ENCODE results near the gene TDRD1. TPM values are rescaled to one million over a fixed set of nuclear protein-coding genes. Genes with fewer than 3 reads are reported as not detected.
A peak's percentile ranks its signal among the peaks of the same experiment; 100 is the strongest.

TDRD1 gene
- total RNA-seq, 1 experiment from 2014 or later = not detected

GRCh38 chr10:114202812-114203211, 23.7 kb downstream of the TDRD1 start:
- Histone ChIP-seq H3K27me3 (peaks cover 10% of the 10 kb centered on the region), H3K9me3 (no peaks in the 10 kb centered on the region), H3K36me3 (no peaks in the 10 kb centered on the region), H3K4me3 (no peak overlapping the region)
- DNase-seq = no peak

GRCh38 chr10:114206902-114207301, 27.7 kb downstream of the TDRD1 start:
- peaks cover 6% of the 10 kb centered on the region for H3K27me3 ChIP-seq
- DNase-seq = no peak
- H3K36me3 ChIP-seq = no peaks in the 10 kb centered on the region
- H3K9me3 ChIP-seq = no peaks in the 10 kb centered on the region
- no peak overlapping the region for H3K4me3 ChIP-seq

- no peaks in the 10 kb centered on the region for H3K36me3 ChIP-seq
- H3K9me3 ChIP-seq = no peaks in the 10 kb centered on the region
- H3K4me3 ChIP-seq = no peak overlapping the region
- DNase-seq = no peak
- H3K27me3 ChIP-seq = peaks cover 8% of the 10 kb centered on the region
Observed at GRCh38 chr10:114207349-114207748, 28.2 kb downstream of the TDRD1 start.

- no peak for DNase-seq
- Histone ChIP-seq H3K27me3 (peaks cover 9% of the 10 kb centered on the region), H3K36me3 (no peaks in the 10 kb centered on the region), H3K9me3 (no peaks in the 10 kb centered on the region), H3K4me3 (no peak overlapping the region)
Observed at GRCh38 chr10:114208351-114208750, 29.2 kb downstream of the TDRD1 start.

- Histone ChIP-seq H3K4me3 (no peak overlapping the region), H3K9me3 (no peaks in the 10 kb centered on the region), H3K36me3 (no peaks in the 10 kb centered on the region), H3K27me3 (peaks cover 14% of the 10 kb centered on the region)
- DNase-seq = no peak
Observed at GRCh38 chr10:114212153-114212552, 33.0 kb downstream of the TDRD1 start.

GRCh38 chr10:114215033-114215432, 35.9 kb downstream of the TDRD1 start:
- DNase-seq = no peak
- Histone ChIP-seq H3K9me3 (no peaks in the 10 kb centered on the region), H3K27me3 (peaks cover 24% of the 10 kb centered on the region), H3K36me3 (no peaks in the 10 kb centered on the region), H3K4me3 (no peak overlapping the region)

GRCh38 chr10:114220281-114220680, 41.1 kb downstream of the TDRD1 start:
- Histone ChIP-seq H3K27me3 (peaks cover 49% of the 10 kb centered on the region), H3K36me3 (no peaks in the 10 kb centered on the region), H3K4me3 (no peak overlapping the region), H3K9me3 (no peaks in the 10 kb centered on the region)
- no peak for DNase-seq

- Histone ChIP-seq H3K27me3 (peaks cover 51% of the 10 kb centered on the region), H3K36me3 (no peaks in the 10 kb centered on the region)
- no peak for DNase-seq
Observed at GRCh38 chr10:114221235-114221634, 42.1 kb downstream of the TDRD1 start.

GRCh38 chr10:114223066-114223465, 43.9 kb downstream of the TDRD1 start:
- Histone ChIP-seq H3K4me3 (no peak overlapping the region), H3K27me3 (peaks cover 41% of the 10 kb centered on the region)

More at GRCh38 chr10:114221235-114221634, 42.1 kb downstream of the TDRD1 start:
- H3K4me3 ChIP-seq = no peak overlapping the region
- no peaks in the 10 kb centered on the region for H3K9me3 ChIP-seq

GRCh38 chr10:114228156-114228555, 49.0 kb downstream of the TDRD1 start:
- H3K36me3 ChIP-seq = no peaks in the 10 kb centered on the region
- no peak overlapping the region for H3K4me3 ChIP-seq
- H3K27me3 ChIP-seq = peaks cover 19% of the 10 kb centered on the region
- no peak for DNase-seq
- no peaks in the 10 kb centered on the region for H3K9me3 ChIP-seq

More at GRCh38 chr10:114223066-114223465, 43.9 kb downstream of the TDRD1 start:
- Histone ChIP-seq H3K36me3 (no peaks in the 10 kb centered on the region), H3K9me3 (no peaks in the 10 kb centered on the region)
- no peak for DNase-seq

- Histone ChIP-seq H3K4me3 (no peak overlapping the region), H3K9me3 (no peaks in the 10 kb centered on the region), H3K27me3 (peaks cover 10% of the 10 kb centered on the region), H3K36me3 (no peaks in the 10 kb centered on the region)
- no peak for DNase-seq
Observed at GRCh38 chr10:114232561-114233176, 53.5 kb downstream of the TDRD1 start.

GRCh38 chr10:114233482-114233881, 54.3 kb downstream of the TDRD1 start:
- Histone ChIP-seq H3K36me3 (no peaks in the 10 kb centered on the region), H3K27me3 (peaks cover 14% of the 10 kb centered on the region), H3K9me3 (no peaks in the 10 kb centered on the region), H3K4me3 (no peak overlapping the region)
- no peak for DNase-seq

GRCh38 chr10:114234132-114234531, 55.0 kb downstream of the TDRD1 start:
- Histone ChIP-seq H3K9me3 (no peaks in the 10 kb centered on the region), H3K4me3 (no peak overlapping the region), H3K27me3 (peaks cover 20% of the 10 kb centered on the region), H3K36me3 (no peaks in the 10 kb centered on the region)
- no peak for DNase-seq

GRCh38 chr10:114239117-114239993, 60.2 kb downstream of the TDRD1 start, which contains the start of gene VWA2:
TSS of gene VWA2 (plus strand) at chr10:114239254. CDS start at chr10:114248714, 9,460 bp downstream.
- Histone ChIP-seq H3K27me3 (peaks cover 47% of the 10 kb centered on the region), H3K36me3 (no peaks in the 10 kb centered on the region), H3K9me3 (no peaks in the 10 kb centered on the region), H3K4me3 (peak within 1 kb of the TSS; percentile 21)
- DNase-seq = peak; percentile 19

GRCh38 chr10:114239994-114240345, 60.8 kb downstream of the TDRD1 start:
- no peak for DNase-seq
- H3K27me3 ChIP-seq = peaks cover 46% of the 10 kb centered on the region
- H3K9me3 ChIP-seq = no peaks in the 10 kb centered on the region

GRCh38 chr10:114242235-114242634, 63.1 kb downstream of the TDRD1 start:
- no peak for DNase-seq
- Histone ChIP-seq H3K36me3 (no peaks in the 10 kb centered on the region), H3K27me3 (peaks cover 41% of the 10 kb centered on the region), H3K4me3 (no peak overlapping the region), H3K9me3 (no peaks in the 10 kb centered on the region)

More at GRCh38 chr10:114239994-114240345, 60.8 kb downstream of the TDRD1 start:
- H3K4me3 ChIP-seq = no peak overlapping the region
- no peaks in the 10 kb centered on the region for H3K36me3 ChIP-seq

GRCh38 chr10:114243661-114244060, 64.5 kb downstream of the TDRD1 start:
- Histone ChIP-seq H3K4me3 (no peak overlapping the region), H3K9me3 (no peaks in the 10 kb centered on the region), H3K27me3 (peaks cover 35% of the 10 kb centered on the region), H3K36me3 (no peaks in the 10 kb centered on the region)
- no peak for DNase-seq

GRCh38 chr10:114244126-114244525, 65.0 kb downstream of the TDRD1 start:
- Histone ChIP-seq H3K9me3 (no peaks in the 10 kb centered on the region), H3K36me3 (no peaks in the 10 kb centered on the region), H3K4me3 (no peak overlapping the region), H3K27me3 (peaks cover 31% of the 10 kb centered on the region)
- no peak for DNase-seq

Data from MG63 (cell line).